Measurements from ENCODE around the gene DSN1. TPM values are rescaled to one million over a fixed set of nuclear protein-coding genes. Genes with fewer than 3 reads are reported as not detected.

DSN1 gene
- polyA plus RNA-seq, 3 donors = 16.8 to 22.4 (median 20.5) TPM

Other genes starting within 250 kb of the DSN1 start
- 100 to 1,000 TPM; 210 to 251 (median 219) TPM for gene MYL9, start 232.2 kb downstream of the DSN1 start, polyA plus RNA-seq (ENCODE audit: insufficient read length in 3 of 3)
- 10 to 100 TPM; 56.4 to 65.0 (median 57.0) TPM for gene TGIF2, start 200.2 kb downstream of the DSN1 start, polyA plus RNA-seq (ENCODE audit: insufficient read length in 3 of 3)
- gene RAB5IF, start 168.0 kb downstream of the DSN1 start, polyA plus RNA-seq (ENCODE audit: insufficient read length in 3 of 3) = 10 to 100 TPM; 59.8 to 77.0 (median 62.9) TPM
- under 1 TPM; 0.40 to 0.63 (median 0.52) TPM for gene SLA2, start 127.6 kb downstream of the DSN1 start, polyA plus RNA-seq (ENCODE audit: insufficient read length in 3 of 3)
- gene NDRG3, start 27.7 kb downstream of the DSN1 start, polyA plus RNA-seq (ENCODE audit: insufficient read length in 3 of 3) = 10 to 100 TPM; 27.8 to 31.6 (median 28.0) TPM
- 1 to 10 TPM; 2.7 to 3.5 (median 3.4) TPM for gene TLDC2, start 102.4 kb upstream of the DSN1 start, polyA plus RNA-seq (ENCODE audit: insufficient read length in 3 of 3)
- 10 to 100 TPM; 18.7 to 25.6 (median 19.6) TPM for gene SAMHD1, start 177.9 kb upstream of the DSN1 start, polyA plus RNA-seq (ENCODE audit: insufficient read length in 3 of 3)

Measured in renal pelvis (tissue), 3 donors.